Neural crest cell (in vitro differentiated cells): Measurements from ENCODE around the gene RNF5. TPM values are rescaled to one million over a fixed set of nuclear protein-coding genes. Genes with fewer than 3 reads are reported as not detected.
"Not testable (repeated sequence)": the region's sequence is repeated elsewhere in the genome, so short reads cannot be mapped to it uniquely, and the experiment has no call there.

Experiments used
- DNase-seq: peaks from one replicate; pipeline ENCODE4 v3.0.0; 2021; ENCODE audit warnings: low read depth, mixed read lengths, low spot score
- H3K27ac Mint-ChIP-seq: one replicate; pipeline ENCODE4 v1.8.0; 2021; ENCODE audit warnings: mild to moderate bottlenecking, mixed read lengths; ENCODE audit not compliant: unreplicated experiment
- H3K27me3 Mint-ChIP-seq: 2 replicates; pipeline ENCODE4 v1.8.0; 2021; ENCODE audit warnings: low read depth, mild to moderate bottlenecking, mixed read lengths
- H3K36me3 Mint-ChIP-seq: 2 replicates; pipeline ENCODE4 v1.8.0; 2021; ENCODE audit warnings: low read depth, mild to moderate bottlenecking, mixed read lengths
- H3K4me1 Mint-ChIP-seq: 2 replicates; pipeline ENCODE4 v1.8.0; 2021; ENCODE audit warnings: mixed read lengths
- H3K4me3 Mint-ChIP-seq: one replicate; pipeline ENCODE4 v1.8.0; 2021; ENCODE audit warnings: mild to moderate bottlenecking, mixed read lengths
- H3K9me3 Mint-ChIP-seq: 2 replicates; pipeline ENCODE4 v1.8.0; 2021; ENCODE audit warnings: mixed read lengths
- total RNA-seq: library from RNA; stranded (reverse); gene quantifications from 2 replicates; pipeline ENCODE4 v1.2.1, GENCODE V29; 2021
- TF ChIP-seq, protein P1 (sequence below): fragments of 200-600 bp; sonication (generic); conservative IDR thresholded peaks from 2 replicates; pipeline ENCODE4 v1.5.0; 2021; ENCODE audit warnings: antibody characterized with exemption, mild to moderate bottlenecking

RNF5 gene
- total RNA-seq, 1 donor from 2014 or later: 60.2 TPM

- peaks cover 15% of the 10 kb centered on the region for H3K36me3 Mint-ChIP-seq
- H3K27ac Mint-ChIP-seq: no peak overlapping the region
These were observed 5.4 kb downstream of the RNF5 start for GRCh38 chr6:32183483-32184083.

GRCh38 chr6:32184084-32184640 lies 6.0 kb downstream of the RNF5 start, which contains the start of gene AGER:
Gene AGER, minus strand, starts transcription at chr6:32184253. Its CDS starts 31 bp downstream, at chr6:32184222.
- Mint-ChIP-seq H3K4me1 (peaks cover 51% of the 10 kb centered on the region), H3K27me3 (no peaks in the 10 kb centered on the region), H3K9me3 (no peaks in the 10 kb centered on the region), H3K36me3 (peaks cover 11% of the 10 kb centered on the region), H3K27ac (no peak within 1 kb of the TSS), H3K4me3 (peak within 1 kb of the TSS; percentile 67)
- DNase-seq: no peak
- TF ChIP-seq, protein P1, sequence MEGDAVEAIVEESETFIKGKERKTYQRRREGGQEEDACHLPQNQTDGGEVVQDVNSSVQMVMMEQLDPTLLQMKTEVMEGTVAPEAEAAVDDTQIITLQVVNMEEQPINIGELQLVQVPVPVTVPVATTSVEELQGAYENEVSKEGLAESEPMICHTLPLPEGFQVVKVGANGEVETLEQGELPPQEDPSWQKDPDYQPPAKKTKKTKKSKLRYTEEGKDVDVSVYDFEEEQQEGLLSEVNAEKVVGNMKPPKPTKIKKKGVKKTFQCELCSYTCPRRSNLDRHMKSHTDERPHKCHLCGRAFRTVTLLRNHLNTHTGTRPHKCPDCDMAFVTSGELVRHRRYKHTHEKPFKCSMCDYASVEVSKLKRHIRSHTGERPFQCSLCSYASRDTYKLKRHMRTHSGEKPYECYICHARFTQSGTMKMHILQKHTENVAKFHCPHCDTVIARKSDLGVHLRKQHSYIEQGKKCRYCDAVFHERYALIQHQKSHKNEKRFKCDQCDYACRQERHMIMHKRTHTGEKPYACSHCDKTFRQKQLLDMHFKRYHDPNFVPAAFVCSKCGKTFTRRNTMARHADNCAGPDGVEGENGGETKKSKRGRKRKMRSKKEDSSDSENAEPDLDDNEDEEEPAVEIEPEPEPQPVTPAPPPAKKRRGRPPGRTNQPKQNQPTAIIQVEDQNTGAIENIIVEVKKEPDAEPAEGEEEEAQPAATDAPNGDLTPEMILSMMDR: no peak

More at GRCh38 chr6:32183483-32184083, 5.4 kb downstream of the RNF5 start:
- no peak for DNase-seq
- no peaks in the 10 kb centered on the region for H3K27me3 Mint-ChIP-seq
- H3K4me1 Mint-ChIP-seq: peaks cover 51% of the 10 kb centered on the region
- peak overlapping the region; percentile 67 for H3K4me3 Mint-ChIP-seq
- no peaks in the 10 kb centered on the region for H3K9me3 Mint-ChIP-seq
- TF ChIP-seq, protein P1: no peak

DNA sequence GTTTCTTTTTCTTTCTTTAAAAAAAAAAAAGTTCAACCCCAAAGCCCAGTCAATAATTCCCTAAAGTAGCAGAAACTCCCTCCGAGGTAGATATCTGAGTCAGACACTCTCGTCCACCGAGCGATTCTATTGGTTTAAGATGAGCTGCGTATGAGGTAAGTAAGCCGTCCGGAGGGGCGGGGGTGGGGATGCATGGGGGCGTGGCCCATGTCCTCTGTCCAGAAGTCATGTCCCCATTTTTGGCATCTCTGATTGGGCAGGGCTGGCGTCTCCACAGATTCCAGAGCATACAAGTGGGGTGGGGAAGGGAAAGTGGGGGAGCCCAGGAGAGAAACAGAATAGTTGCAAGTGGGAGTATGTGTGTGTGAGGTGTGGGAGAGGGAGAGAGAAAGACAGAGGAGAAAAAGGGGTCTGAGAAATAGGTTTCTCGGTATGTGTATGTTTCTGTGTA lies 7.5 kb downstream of the RNF5 start:
- peaks cover 47% of the 10 kb centered on the region for H3K4me1 Mint-ChIP-seq
- H3K4me3 Mint-ChIP-seq: peak overlapping the region; percentile 92
- H3K27ac Mint-ChIP-seq: peak overlapping the region; percentile 54
- not testable (repeated sequence) for DNase-seq, H3K27me3 Mint-ChIP-seq, H3K9me3 Mint-ChIP-seq
- H3K36me3 Mint-ChIP-seq: peaks cover 11% of the 10 kb centered on the region

- H3K4me3 Mint-ChIP-seq: peak overlapping the region; percentile 92
- not testable (repeated sequence) for H3K9me3 Mint-ChIP-seq, H3K27me3 Mint-ChIP-seq, DNase-seq
- peaks cover 49% of the 10 kb centered on the region for H3K4me1 Mint-ChIP-seq
- peak overlapping the region; percentile 59 for H3K27ac Mint-ChIP-seq
- H3K36me3 Mint-ChIP-seq: peaks cover 11% of the 10 kb centered on the region
These were observed 8.1 kb downstream of the RNF5 start for GRCh38 chr6:32186151-32186840.

DNA sequence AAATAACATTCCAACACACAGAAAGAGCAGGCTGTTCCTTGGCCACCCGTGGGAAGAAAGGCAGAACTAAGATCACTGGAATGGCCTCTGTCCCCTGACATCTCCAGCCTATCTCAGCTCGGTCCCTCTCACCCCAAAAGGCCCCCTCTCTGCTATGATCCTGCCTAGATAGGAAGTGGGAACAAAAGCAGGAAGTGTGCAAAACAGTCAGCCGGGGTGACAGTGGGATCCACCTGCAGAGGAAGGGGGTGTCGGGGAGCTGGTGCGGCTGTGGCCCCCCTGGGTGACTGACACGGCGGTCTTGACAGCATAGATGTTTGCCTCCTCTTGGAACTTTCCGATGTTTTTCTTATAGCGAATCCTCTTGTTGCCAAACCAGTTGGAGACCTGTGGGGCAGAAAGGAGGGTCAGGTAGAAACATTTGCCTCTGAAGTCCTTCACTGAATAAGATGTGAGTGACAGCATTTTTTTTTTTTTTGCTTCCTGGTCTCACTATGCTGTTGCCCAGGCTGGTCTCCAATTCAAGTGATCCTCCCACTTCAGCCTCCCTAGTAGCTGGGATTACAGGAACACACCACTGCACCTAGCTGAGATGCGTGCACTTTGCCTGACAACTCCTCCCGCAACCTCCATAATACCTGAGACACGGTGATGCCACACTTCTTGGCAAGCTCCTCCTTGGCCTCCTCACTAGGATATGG lies 9.0 kb downstream of the RNF5 start:
- TF ChIP-seq, protein P1: no peak
- Mint-ChIP-seq H3K4me1 (peaks cover 52% of the 10 kb centered on the region), H3K27ac (peak overlapping the region; percentile 50), H3K4me3 (peak overlapping the region; percentile 92), H3K36me3 (peaks cover 11% of the 10 kb centered on the region), H3K9me3 (no peaks in the 10 kb centered on the region), H3K27me3 (no peaks in the 10 kb centered on the region)
- DNase-seq: no peak

- H3K9me3 Mint-ChIP-seq, H3K27me3 Mint-ChIP-seq, DNase-seq: not testable (repeated sequence)
- H3K4me3 Mint-ChIP-seq: peak overlapping the region; percentile 92
- peaks cover 11% of the 10 kb centered on the region for H3K36me3 Mint-ChIP-seq
- peak overlapping the region; percentile 50 for H3K27ac Mint-ChIP-seq
- H3K4me1 Mint-ChIP-seq: peaks cover 56% of the 10 kb centered on the region
These were observed 9.6 kb downstream of the RNF5 start for GRCh38 chr6:32187725-32188380.
